Measurements from ENCODE around the gene NFAT5.

The NFAT5 gene

DNA sequence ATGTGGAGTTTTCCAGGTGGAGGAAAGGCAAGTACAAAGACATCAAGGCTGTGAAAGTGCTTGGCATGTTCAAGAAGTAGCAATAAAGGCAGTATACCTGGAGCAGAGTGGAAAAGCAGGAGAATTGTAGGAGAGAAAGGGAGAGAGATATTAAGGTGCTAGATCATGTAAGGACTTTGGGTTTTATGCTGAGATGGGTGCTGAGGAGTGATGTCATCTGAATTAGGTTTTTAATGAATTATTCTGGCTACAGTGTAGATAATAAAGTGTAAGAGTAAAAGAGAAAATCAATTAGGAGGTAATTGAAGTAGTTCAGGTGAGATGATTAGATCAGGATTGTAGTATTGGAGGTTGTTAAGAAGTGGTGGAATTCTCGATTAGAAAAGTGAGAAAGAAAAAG lies 34.0 kb downstream of the NFAT5 start:
- no peaks in the 10 kb centered on the region for H3K9me3 Mint-ChIP-seq (ENCODE audit: low read depth)
- peak overlapping the region; percentile 2 for H3K27ac Mint-ChIP-seq
- H3K4me1 Mint-ChIP-seq (ENCODE audit: low read depth), result peaks cover 44% of the 10 kb centered on the region

DNA sequence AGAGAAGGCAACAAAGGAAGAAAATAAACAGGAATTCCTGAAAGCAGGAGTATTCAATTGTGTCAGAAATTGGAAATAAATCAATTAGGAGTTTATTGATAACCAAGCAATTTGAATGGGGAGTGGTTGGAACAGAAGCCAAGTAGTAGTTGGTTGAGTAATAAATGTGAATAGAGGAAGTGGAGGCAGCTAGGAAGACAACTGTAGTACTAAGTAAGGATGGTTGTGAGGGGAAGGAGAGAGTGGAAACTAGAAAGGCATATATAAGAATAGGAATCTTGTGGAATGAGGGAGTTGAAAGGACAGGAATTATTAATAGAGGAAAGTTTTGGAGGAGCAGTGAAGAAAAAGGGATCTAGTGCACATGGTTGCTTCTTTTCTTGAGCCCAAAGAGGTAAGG lies 34.4 kb downstream of the NFAT5 start:
- H3K9me3 Mint-ChIP-seq (ENCODE audit: low read depth), result no peaks in the 10 kb centered on the region

More for the DNA sequence above, 34.0 kb downstream of the NFAT5 start:
- peaks cover 14% of the 10 kb centered on the region for H3K36me3 Mint-ChIP-seq
- H3K27me3 Mint-ChIP-seq, result no peaks in the 10 kb centered on the region
- H3K4me3 Mint-ChIP-seq, result no peak overlapping the region

GRCh38 chr16:69601250-69601649 lies 35.5 kb downstream of the NFAT5 start:
- no peaks in the 10 kb centered on the region for H3K9me3 Mint-ChIP-seq (ENCODE audit: low read depth)
- H3K27ac Mint-ChIP-seq, result no peak overlapping the region
- H3K4me1 Mint-ChIP-seq (ENCODE audit: low read depth), result peaks cover 34% of the 10 kb centered on the region
- no peak overlapping the region for H3K4me3 Mint-ChIP-seq
- H3K27me3 Mint-ChIP-seq, result no peaks in the 10 kb centered on the region
- peaks cover 15% of the 10 kb centered on the region for H3K36me3 Mint-ChIP-seq

More for the DNA sequence above, 34.4 kb downstream of the NFAT5 start:
- H3K27me3 Mint-ChIP-seq, result no peaks in the 10 kb centered on the region
- no peak overlapping the region for H3K27ac Mint-ChIP-seq
- H3K36me3 Mint-ChIP-seq, result peaks cover 14% of the 10 kb centered on the region
- no peak overlapping the region for H3K4me3 Mint-ChIP-seq
- peaks cover 39% of the 10 kb centered on the region for H3K4me1 Mint-ChIP-seq (ENCODE audit: low read depth)

- Mint-ChIP-seq H3K36me3 (peaks cover 15% of the 10 kb centered on the region), H3K9me3 (ENCODE audit: low read depth) (no peaks in the 10 kb centered on the region), H3K27me3 (no peaks in the 10 kb centered on the region), H3K4me3 (peak overlapping the region; percentile 73), H3K27ac (peak overlapping the region; percentile 93), H3K4me1 (ENCODE audit: low read depth) (peaks cover 47% of the 10 kb centered on the region)
These were observed 41.2 kb downstream of the NFAT5 start for GRCh38 chr16:69606985-69607384.

DNA sequence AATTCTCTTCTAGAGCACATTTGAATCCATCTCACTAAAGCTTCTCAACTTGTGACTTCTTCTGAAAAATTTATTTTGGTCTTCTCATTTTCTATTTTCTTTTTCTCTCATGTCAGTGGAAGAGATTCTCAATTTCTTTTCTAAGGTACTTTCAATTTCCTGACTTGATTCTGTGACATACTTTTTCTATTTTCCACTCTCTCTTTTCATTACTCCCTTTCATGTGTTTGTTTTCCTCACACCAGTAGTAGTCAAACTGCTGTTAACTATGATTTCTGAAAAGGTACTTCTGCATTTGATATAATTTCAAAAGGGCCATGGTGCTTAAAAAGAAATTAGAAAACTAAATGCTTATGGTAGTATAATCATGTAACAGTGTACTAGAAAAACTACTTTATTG lies 41.9 kb downstream of the NFAT5 start:
- H3K4me3 Mint-ChIP-seq, result peak overlapping the region; percentile 73
- H3K27me3 Mint-ChIP-seq, result no peaks in the 10 kb centered on the region
- H3K9me3 Mint-ChIP-seq (ENCODE audit: low read depth), result no peaks in the 10 kb centered on the region
- peaks cover 53% of the 10 kb centered on the region for H3K4me1 Mint-ChIP-seq (ENCODE audit: low read depth)
- peak overlapping the region; percentile 93 for H3K27ac Mint-ChIP-seq
- peaks cover 15% of the 10 kb centered on the region for H3K36me3 Mint-ChIP-seq

DNA sequence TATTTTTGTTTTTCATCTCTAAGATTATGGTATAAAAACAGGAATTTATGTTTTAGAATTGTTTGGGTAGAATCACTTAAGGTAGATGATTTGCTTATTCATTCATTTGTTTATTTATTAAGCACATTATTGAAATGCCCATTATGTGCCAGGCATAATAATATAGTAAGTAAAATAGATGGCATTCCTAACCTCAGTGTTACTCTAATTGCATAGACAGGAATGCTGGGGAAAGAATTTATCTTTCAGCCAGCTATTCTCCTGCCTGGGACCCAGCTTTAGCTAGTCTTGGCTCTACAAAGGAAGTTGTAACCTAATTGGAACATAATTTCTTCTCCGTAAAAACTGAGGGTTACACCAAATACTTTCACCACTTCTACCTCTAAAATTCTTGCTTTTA lies 44.6 kb downstream of the NFAT5 start:
- Mint-ChIP-seq H3K36me3 (peaks cover 10% of the 10 kb centered on the region), H3K27ac (peak overlapping the region; percentile 35), H3K4me3 (no peak overlapping the region), H3K27me3 (no peaks in the 10 kb centered on the region), H3K9me3 (ENCODE audit: low read depth) (no peaks in the 10 kb centered on the region), H3K4me1 (ENCODE audit: low read depth) (peaks cover 68% of the 10 kb centered on the region)

DNA sequence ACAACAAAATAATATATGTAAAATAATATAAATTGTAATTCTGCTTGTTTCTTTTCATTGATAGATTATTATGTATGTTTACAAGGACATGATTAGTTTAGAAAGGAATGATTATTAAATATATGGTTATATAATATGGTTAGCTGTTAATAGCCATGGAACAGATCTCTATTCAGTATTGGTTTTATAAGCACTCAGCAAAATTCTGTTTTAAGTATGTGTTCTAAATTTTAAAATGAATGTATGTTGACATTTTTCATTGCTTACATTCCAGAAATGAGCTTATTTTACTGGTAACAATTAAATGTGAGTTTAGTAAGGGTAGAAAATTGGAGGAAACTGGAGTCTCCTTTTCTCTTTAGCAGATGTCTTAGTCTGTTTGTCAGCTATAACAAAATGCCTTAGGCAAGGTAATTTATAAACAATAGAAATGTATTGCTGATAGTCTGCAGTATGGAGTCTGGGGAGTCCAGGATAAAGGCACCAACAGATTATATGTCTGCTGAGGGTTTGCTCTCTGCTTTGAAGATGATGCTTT lies 45.4 kb downstream of the NFAT5 start:
- Mint-ChIP-seq H3K4me3 (no peak overlapping the region), H3K36me3 (peaks cover 14% of the 10 kb centered on the region), H3K27me3 (no peaks in the 10 kb centered on the region), H3K4me1 (ENCODE audit: low read depth) (peaks cover 71% of the 10 kb centered on the region), H3K9me3 (ENCODE audit: low read depth) (no peaks in the 10 kb centered on the region), H3K27ac (peak overlapping the region; percentile 22)

DNA sequence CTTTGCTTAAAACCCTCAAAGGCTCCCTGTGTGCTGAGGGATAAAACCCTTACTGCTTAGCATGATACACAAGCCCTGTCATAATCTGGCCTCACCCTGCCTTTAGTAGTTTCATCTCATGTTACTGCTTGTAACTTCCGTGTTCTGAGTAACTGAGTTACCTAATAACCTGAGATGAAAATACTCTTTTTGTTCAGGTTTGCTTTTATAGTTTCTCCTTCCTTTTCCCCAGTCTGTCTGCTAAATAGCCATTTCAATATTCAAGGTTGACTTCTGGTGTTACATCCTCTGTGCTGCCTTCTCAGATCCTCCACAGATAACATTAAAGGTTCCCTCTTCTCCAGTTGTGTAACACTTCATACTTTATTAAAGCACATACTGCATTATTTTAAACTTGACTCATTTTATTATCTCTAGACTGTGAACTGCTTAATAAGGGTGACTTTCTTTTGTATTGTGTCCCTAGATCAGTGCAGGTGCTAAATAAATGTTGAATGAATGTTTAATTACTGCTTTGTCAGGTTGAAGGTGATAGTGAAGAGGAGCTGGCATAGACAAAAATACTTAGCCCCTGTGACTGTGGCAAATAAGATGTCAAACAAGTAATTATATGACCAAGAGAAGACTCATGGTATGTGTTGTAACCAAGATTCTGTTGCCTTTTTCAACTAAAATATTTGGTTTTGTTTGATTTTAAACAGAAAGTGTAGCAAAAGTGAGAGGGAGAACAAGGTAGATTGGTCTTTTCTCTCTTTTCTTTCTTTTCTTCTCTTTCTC lies 47.8 kb downstream of the NFAT5 start:
- Mint-ChIP-seq H3K27ac (peak overlapping the region; percentile 77), H3K36me3 (peaks cover 14% of the 10 kb centered on the region), H3K4me1 (ENCODE audit: low read depth) (peaks cover 59% of the 10 kb centered on the region), H3K4me3 (no peak overlapping the region), H3K27me3 (no peaks in the 10 kb centered on the region), H3K9me3 (ENCODE audit: low read depth) (no peaks in the 10 kb centered on the region)

DNA sequence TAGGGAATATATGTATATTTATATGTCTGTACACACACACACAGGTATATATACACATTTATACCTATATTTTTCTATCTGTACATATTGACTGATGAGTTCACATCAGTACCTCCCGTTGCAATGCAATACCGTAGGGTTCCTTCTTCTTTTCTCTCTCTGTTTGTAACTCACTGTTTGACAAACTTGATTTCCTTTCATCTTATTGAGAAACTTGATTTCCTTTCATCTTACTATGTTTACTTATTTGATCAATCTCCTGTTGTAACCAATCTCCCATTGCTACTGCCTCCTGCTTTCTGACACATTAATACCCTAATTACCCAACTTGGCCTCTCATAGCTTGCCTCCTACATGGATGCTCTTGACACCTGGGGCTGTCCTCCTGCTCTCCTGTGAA lies 49.8 kb downstream of the NFAT5 start:
- H3K4me3 Mint-ChIP-seq, result no peak overlapping the region
- H3K27me3 Mint-ChIP-seq, result no peaks in the 10 kb centered on the region
- peaks cover 56% of the 10 kb centered on the region for H3K4me1 Mint-ChIP-seq (ENCODE audit: low read depth)

DNA sequence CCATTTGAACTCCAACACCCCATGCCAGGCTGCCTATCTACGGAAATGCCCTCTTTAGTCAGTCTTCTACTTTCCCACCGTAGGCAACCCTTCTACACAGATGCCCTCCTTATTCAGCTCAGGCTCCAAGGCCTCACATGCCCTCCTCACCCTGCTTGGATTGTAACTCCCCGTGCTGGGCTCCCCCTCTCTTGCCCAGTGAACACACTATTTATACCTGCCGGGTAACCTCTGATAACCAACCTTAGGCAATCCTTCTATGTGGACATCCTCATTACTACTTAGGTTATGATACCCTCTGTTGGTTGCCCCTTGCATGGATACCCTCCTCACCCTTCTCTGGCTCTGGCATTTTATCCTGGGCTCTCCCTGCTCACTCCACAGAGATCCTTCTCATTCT lies 50.3 kb downstream of the NFAT5 start:
- H3K9me3 Mint-ChIP-seq (ENCODE audit: low read depth), result no peaks in the 10 kb centered on the region
- peaks cover 54% of the 10 kb centered on the region for H3K4me1 Mint-ChIP-seq (ENCODE audit: low read depth)
- H3K27me3 Mint-ChIP-seq, result no peaks in the 10 kb centered on the region
- no peak overlapping the region for H3K4me3 Mint-ChIP-seq
- peaks cover 15% of the 10 kb centered on the region for H3K36me3 Mint-ChIP-seq
- peak overlapping the region; percentile 4 for H3K27ac Mint-ChIP-seq

More for the DNA sequence above, 49.8 kb downstream of the NFAT5 start:
- Mint-ChIP-seq H3K9me3 (ENCODE audit: low read depth) (no peaks in the 10 kb centered on the region), H3K36me3 (peaks cover 13% of the 10 kb centered on the region), H3K27ac (no peak overlapping the region)

- Mint-ChIP-seq H3K27ac (no peak overlapping the region), H3K36me3 (peaks cover 13% of the 10 kb centered on the region), H3K4me1 (ENCODE audit: low read depth) (peaks cover 44% of the 10 kb centered on the region), H3K27me3 (no peaks in the 10 kb centered on the region), H3K4me3 (no peak overlapping the region), H3K9me3 (ENCODE audit: low read depth) (no peaks in the 10 kb centered on the region)
These were observed 52.5 kb downstream of the NFAT5 start for GRCh38 chr16:69618307-69618706.

DNA sequence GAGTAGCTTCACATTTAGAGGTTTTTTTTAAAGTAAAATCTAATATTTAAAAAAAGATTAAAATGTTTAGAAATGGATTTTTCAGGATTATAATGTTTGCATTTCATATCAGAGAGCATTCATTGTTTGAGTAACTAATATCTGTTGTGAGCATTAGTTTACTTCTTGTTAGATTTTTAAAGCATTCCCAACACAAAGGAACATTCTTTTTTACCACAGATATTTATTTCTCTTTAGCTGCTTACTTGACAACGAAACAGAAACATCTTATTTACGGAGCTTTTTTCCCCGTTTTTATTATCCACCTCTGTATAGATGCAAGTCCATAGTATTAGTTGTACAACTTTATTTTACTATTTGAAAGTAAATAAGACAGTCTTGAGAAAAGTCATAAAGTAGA lies 53.0 kb downstream of the NFAT5 start:
- H3K27ac Mint-ChIP-seq, result no peak overlapping the region
- H3K9me3 Mint-ChIP-seq (ENCODE audit: low read depth), result no peaks in the 10 kb centered on the region
- no peak overlapping the region for H3K4me3 Mint-ChIP-seq
- peaks cover 40% of the 10 kb centered on the region for H3K4me1 Mint-ChIP-seq (ENCODE audit: low read depth)
- no peaks in the 10 kb centered on the region for H3K27me3 Mint-ChIP-seq
- peaks cover 13% of the 10 kb centered on the region for H3K36me3 Mint-ChIP-seq

DNA sequence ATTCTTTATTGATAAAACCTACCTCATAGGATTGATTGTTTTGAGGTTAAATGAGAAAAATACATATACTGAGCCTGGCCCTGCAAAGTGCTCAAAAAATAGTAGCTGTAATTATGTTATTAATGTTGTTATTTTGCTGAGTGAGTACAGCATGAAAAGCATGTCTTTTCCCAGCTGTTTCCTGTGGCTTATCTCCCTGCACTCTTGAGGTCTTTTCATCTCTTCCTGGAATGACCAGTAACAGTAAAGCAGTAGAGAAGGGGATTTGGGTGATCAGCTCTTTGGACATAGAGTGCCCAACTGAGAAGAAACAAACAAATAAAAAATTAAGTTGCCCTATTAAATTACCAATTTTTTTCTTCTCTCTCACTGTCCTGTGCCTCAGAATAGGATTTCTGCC lies 53.7 kb downstream of the NFAT5 start:
- no peak overlapping the region for H3K27ac Mint-ChIP-seq
- H3K9me3 Mint-ChIP-seq (ENCODE audit: low read depth), result no peaks in the 10 kb centered on the region
- no peak overlapping the region for H3K4me3 Mint-ChIP-seq
- H3K27me3 Mint-ChIP-seq, result no peaks in the 10 kb centered on the region
- peaks cover 39% of the 10 kb centered on the region for H3K4me1 Mint-ChIP-seq (ENCODE audit: low read depth)
- H3K36me3 Mint-ChIP-seq, result peaks cover 13% of the 10 kb centered on the region

DNA sequence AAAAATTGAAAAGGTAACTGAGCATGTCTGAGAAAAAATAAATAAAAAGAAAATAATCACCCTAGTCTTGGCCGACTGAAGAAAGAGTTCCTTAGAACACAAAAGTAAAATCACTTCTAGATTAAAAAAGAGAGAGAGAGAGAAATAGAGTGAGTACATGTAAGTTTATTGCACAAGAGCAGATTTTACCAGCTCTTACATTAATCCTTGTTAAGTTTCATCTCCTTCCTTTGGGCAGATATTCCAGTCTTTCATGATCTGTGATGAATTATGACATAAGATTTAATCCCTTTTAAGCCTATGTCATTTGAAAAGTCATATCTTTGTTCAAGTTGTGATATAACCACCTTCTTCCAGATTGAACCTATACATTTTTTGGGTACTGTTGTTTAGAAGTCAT lies 54.8 kb downstream of the NFAT5 start:
- Mint-ChIP-seq H3K36me3 (peaks cover 12% of the 10 kb centered on the region), H3K27me3 (no peaks in the 10 kb centered on the region), H3K27ac (no peak overlapping the region), H3K4me3 (no peak overlapping the region), H3K9me3 (ENCODE audit: low read depth) (no peaks in the 10 kb centered on the region), H3K4me1 (ENCODE audit: low read depth) (peaks cover 36% of the 10 kb centered on the region)

DNA sequence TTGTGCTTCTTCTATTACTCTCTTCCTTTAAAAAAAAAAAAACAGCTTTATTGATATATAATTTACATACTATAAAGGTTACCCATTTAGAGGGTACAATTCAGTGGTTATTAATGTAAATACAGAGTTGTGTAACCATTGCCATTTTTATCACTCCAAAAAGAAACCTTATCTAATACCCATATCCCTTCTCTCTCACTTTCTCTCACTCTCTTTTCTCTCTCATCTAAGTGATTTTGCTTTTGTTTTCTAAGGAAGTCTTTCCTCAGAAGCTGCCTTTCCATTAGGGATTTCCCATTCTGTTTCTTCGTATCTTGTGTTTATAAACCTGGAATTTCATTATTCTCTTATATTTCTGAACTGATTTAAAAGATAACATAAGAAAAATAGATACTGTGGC lies 55.5 kb downstream of the NFAT5 start:
- no peak overlapping the region for H3K4me3 Mint-ChIP-seq
- H3K27ac Mint-ChIP-seq, result no peak overlapping the region
- no peaks in the 10 kb centered on the region for H3K9me3 Mint-ChIP-seq (ENCODE audit: low read depth)
- H3K27me3 Mint-ChIP-seq, result no peaks in the 10 kb centered on the region
- H3K36me3 Mint-ChIP-seq, result peaks cover 9% of the 10 kb centered on the region
- H3K4me1 Mint-ChIP-seq (ENCODE audit: low read depth), result peaks cover 32% of the 10 kb centered on the region

DNA sequence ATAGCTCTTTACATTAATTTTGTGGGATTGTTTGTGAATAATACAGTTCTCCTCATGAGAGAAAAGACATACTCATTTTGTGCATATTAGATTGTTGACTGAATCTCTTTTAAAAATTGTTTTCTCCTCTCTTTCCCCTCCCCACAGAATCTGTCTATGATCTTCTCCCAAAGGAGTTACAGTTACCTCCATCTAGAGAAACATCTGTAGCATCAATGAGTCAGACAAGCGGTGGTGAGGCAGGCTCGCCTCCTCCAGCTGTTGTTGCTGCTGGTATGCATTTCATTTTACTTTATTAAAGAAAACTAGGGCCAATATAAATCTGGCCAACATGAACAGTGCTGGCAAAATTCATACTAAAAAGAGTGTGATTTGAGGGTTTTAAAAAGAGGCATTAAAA lies 60.5 kb downstream of the NFAT5 start:
- Mint-ChIP-seq H3K36me3 (peaks cover 3% of the 10 kb centered on the region), H3K4me1 (ENCODE audit: low read depth) (peaks cover 18% of the 10 kb centered on the region), H3K27ac (no peak overlapping the region), H3K9me3 (ENCODE audit: low read depth) (no peaks in the 10 kb centered on the region), H3K27me3 (no peaks in the 10 kb centered on the region), H3K4me3 (no peak overlapping the region)
